Lung microvascular endothelial cell (primary cell): ENCODE data around the gene RBBP8NL. TPM values are rescaled to one million over a fixed set of nuclear protein-coding genes. Genes with fewer than 3 reads are reported as not detected.
A peak's percentile ranks its signal among the peaks of the same experiment; 100 is the strongest.
"Not testable (repeated sequence)": the region's sequence is repeated elsewhere in the genome, so short reads cannot be mapped to it uniquely, and the experiment has no call there.

ENCODE experiments used
- DNase-seq, 2 donors: peaks; one replicate each; pipeline versions ENCODE4 v3.0.0 to v3.0.0-alpha.2; 2010; ENCODE audit warnings: low read depth in 2 of 2
- total RNA-seq: library from RNA; depleted of rRNA; stranded (reverse); fragments of >200 nt; gene quantifications from 2 replicates; pipeline ENCODE4 v1.2.1, GENCODE V29; 2014

Gene RBBP8NL
- total RNA-seq, 1 donor from 2014 or later: not detected

GRCh38 chr20:62376112-62377063 lies 51.0 kb downstream of the RBBP8NL start:
- DNase-seq: peak in 1 of 2 donors; percentile 69

DNA sequence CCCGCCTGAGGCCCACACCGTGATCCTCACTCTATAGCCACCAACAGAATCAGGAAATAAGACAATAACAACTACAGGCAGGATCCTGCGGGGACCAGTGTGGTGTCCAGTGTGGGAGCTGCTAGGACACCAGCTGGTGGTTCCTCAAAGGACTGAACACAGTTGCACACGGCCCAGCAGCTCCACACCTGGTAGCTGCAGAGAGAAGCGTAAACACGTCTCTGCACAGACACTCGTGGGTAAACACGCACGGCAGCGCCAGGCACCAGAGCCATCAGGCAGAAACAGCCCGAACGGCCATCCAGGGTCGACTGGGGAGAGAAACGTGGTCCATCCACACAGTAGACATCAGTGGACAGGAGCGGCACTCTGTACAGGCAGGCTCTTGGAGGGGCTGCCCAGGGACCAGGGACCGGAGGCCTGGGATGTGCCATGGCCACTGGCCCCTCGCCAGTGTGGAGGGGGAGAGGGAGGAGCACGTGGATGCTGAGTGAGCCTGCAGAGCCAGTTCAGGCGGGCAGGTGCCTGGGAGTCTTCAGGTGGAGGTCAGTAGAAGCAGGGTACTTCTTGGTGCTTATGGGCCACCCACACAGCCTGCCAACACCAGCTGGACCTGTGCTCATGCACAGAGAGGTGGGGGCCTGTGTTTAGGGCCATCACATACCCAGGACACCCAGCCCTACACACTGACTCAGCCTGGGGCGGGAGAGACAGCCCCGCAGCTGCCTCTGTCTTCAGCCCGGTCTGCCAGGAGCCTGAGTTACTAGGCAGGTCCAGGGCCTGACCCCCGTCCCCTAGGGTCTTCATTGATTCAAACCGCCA lies 52.8 kb downstream of the RBBP8NL start:
- no peak for DNase-seq

DNA sequence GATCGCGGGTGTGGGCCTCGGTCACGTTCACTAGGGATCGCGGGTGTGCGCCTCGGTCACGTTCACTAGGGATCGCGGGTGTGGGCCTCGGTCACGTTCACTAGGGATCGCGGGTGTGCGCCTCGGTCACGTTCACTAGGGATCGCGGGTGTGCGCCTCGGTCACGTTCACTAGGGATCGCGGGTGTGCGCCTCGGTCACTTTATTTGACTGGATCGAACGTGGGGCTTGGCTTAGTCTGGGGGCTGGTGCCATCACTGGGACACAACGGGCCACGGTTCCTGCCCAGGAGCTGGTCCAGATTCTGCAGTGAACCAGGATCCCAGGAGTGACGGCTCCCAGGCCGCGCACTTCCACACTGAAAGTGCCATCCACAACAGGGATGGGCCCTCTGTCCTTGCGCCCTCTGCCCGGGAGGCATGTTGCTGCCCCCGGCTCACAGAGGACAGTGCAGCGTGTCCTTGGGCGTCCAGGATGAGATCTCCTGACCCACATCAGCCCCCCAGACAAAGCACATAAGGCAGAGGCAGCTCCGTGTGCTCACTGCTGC lies 53.6 kb downstream of the RBBP8NL start:
- not testable (repeated sequence) for DNase-seq

DNA sequence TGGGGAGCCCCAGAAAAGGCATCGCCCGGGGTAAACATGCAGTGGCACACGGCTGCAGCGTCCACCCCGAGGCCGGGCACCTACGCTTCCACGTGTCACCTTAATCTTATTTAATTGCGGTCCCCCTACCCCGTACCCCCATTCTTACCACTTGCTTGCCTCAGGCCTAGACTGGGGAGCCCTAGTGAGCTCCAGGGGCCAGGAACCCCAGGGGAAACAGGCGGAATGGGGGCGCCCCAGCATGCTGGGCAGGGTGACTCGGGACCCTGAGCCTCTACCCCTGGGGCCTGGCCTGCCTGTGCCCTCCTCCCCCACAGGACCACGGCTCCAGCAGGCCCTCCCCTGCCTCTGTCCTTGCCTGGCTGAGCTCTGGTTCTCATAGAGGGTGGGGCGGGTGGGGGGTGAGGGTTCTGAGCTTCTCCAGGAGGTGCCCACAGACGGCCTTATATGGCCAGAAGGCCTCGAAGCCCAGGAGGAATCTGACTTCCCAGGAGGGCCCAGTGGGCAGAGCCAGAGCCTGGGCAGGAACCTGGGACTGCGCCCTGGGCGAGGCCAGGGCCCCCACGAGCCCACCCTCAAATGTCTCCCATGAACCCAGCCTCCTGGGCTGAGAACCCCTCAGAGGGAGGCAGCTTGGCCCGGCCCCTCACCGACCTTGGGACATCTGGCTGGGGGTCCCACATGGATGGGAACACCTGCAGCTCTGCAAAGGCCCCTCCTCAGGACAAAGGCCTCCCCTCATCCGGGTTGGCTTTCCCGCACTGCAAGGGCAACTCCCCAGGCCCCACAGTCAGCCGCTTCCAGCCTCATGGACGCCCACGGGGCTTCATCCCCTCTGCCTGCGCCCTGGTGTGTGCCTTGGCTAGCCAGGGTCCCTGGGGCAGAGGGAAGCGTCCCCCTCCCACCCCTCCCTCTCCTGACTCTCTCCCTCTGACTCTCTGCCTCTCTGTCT lies 55.0 kb downstream of the RBBP8NL start:
- DNase-seq: no peak

- DNase-seq: no peak
These were observed 55.7 kb downstream of the RBBP8NL start for GRCh38 chr20:62371588-62372041.

DNA sequence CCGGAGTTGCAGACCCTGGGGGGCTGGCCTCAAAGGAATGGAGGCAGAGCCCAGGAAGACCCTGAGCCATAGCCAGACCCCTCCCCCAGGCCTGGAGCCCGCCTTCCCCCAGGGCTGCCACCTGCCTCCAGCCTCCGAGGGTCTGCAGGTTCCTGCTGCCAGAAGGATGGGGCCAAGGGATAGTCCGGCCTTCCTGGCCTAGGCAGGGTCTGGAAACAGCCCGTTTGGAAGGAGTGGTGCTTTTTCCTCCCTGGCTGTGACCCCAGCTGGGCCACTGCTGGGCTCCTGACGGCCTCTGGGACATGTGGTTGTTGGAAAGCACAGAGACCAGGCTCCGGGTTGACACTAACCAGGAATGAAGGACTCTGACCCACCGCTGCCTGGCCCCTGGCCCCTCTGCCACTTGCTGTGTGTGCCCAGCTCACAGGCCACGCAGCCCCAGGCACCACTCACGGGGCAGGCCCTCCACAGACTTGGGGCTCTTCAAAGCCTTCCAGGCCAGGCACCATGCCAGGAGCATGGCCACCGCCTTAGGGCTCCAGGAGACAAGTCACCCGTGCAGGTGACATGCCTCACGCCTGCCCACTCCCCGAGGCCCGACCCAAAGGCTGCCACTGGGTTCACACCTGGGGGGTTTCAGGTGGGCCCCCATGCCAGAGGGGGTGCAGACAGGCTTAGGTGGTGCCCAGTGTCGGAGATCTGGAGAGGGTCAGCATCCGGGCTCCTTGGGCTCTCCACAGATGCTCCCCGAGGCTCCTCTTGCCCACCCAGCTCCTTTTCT lies 56.3 kb downstream of the RBBP8NL start:
- no peak for DNase-seq

DNA sequence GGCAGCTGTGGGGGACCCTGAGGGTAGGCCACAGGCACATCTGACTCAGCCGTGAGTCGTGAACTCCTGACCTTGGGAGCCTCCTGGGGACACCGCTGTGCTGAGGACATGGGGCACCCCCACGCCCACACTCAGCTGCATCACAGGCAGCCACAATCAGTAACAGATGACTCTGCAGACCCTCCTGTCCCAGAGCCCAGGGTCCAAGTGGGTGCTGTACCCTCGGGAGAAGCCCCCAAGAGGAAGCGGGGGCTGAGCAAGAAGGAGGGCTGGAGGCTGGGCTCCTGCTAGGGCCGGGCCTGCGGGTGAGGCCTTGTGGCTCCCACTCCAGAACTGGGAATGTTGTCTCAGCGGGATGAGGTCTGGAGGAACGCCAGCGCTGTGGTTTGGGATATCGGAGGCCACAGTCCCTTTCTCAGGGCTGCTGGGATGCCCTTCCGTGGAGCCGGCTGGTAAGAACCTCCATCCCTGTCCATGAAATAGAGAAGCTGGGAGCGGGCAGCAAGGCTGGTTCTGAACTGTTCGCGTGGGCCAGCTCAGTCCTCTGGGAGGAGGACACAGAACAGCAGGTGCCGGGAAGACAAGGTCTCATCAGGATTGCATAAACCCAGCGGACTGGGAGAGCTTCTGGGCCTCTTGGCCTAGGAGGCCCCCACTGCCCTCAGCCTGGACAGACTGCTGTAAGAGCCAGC lies 57.1 kb downstream of the RBBP8NL start:
- no peak for DNase-seq

DNA sequence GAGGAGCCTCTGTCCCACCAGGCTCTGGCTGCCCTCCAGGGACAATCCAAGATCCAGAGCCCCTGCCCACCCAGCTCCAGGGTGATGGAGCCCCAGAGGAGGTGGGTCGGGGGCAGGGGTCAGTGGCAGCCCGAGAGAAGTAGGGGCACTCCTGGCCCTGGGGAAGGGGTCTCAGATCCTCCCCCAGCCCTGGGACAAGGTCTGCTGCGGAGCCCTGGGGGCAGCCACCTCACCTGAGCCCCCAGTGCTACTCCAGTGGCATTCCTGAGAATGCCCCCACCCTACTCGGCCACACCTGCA lies 57.6 kb downstream of the RBBP8NL start:
- DNase-seq: no peak

GRCh38 chr20:62368976-62369814 lies 58.1 kb downstream of the RBBP8NL start:
- peak; percentile 49 to 54 for DNase-seq

DNA sequence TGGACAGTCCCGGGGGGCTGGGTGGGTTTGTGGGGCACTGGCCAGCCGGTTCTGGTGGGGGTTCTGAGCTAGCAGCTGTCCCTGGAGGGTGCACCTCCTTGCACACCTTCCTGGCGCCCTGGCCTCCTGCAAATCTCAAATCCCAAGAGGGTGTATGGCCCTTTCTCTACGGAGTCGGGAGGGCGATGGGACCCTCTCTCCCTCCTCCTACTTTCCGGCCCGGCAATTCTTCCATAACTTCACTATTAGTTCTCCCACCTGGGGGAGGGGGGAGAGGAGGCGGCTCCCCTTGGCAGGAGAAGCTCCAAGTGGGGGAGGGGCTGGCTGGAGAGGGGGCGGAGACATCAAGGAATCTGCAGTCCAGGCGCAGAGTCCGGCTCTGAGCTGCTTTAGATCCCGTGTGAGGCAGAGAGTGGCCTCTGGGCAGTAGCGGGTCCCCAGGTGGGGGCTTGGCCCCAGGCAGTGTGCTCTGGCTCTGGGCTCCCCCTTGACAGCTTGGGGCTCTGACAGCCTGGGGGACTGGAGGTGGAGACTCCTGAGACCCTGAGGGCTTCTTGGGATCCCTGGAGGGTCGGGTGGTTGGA lies 58.9 kb downstream of the RBBP8NL start:
- DNase-seq: no peak

DNA sequence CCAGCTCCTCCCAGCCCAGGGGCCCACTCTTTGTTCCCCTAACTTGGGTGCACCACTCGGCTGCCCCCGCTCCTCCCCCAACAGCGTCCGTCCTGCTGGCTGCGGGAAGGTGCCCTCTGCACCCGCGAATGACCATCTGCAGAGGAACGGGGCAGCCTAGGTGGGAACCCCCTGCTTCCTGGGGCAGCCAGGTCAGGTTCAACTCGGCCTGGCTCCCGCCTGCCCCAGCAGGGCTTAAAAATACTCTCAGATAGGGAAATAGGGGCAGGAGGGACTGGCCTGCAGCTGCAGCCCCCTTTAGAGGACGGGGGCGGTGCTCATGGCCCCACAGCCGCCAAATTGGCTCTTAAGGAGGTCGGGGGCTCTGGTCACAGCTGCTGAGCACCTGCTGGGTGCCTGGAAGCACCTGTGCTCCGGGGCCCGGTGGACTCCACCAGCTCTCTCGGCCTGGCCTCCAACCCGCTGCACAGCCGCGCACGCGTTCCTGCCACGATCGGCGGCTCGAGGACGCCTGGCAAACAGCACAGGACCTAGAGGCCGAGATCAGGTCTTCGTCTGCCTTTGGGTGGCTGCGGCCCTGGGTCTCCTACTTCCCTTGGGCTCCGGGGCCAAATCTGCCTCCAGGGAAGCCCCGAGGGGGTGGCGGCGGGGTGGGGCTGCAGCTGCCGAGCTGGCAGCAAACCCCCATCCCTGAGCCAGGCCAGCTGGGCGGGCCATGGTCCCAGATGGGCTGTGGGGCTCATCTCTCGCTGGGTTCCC lies 59.5 kb downstream of the RBBP8NL start:
- no peak for DNase-seq

DNA sequence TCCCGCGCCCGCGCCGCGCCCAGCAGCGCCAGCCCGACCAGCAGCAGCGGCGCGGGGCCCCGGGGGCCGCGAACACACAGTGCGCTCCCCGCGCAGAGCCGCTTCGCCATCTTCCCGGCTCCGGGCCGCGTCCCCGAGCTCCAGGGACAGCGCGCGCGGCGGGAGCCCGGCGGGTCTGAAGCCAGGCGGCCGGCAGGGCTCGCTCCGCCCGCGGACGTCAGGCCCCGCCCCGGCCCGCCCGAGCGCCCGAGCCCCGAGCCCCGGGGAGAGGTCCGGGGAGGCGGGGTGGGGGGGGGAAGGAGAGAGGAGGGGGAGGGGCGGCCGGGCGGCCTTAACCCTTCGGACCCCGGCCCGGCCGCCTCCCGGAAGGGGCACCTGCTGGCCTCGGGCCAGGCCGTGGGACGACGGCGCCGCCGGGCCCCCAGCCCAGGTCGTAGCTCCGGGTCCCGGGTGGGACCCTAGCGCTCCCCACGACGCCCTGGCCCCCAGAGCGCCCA lies 60.2 kb downstream of the RBBP8NL start, which contains the start of gene LAMA5:
LAMA5 (minus strand) TSS at position 177 of the 497 bp plus-strand sequence; CDS start at position 110, 67 bp downstream.
- peak; percentile 39 to 58 for DNase-seq

DNA sequence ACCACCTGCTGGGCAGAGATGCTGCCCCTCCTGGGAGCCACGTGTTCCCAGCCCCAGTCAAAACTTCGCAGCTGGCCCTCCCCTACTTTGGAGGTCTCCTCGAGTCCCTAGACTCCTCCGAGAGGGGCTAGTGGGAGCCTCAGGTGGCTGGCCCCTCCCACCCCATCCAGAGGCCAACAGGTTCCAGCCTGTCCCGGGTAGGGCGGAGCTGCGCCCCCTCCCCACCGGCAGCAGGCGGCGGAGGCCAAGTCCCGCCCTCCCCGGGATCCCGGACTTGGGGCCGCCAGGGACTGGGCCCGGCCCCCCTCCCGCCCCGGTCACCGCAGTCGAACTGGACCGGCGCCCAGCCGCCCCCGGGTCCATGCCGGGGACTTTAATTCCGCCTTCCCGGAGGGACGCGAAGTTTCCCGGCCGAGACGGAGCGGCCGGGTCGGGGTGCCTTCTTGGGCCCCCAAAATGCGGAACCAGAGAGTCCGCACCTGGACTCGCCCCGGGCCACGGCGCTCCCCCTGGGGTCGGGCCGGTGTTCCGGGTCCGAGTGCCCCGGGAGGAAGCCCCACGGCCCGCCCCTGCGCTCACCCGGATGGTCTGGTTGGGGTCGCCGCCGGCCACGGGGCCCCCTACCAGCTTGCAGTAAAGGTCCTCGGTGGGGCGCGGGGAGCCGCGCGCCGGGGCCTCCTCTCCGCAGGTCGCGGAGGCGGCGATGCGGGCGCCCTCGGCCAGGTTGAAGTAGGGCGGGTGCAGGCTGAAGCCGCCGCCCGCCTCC lies 60.8 kb downstream of the RBBP8NL start:
- DNase-seq: no peak

- DNase-seq: peak in 1 of 2 donors; percentile 39
These were observed 61.4 kb downstream of the RBBP8NL start for GRCh38 chr20:62365814-62366369.

- peak in 1 of 2 donors; percentile 59 for DNase-seq
These were observed 62.2 kb downstream of the RBBP8NL start for GRCh38 chr20:62364911-62365736.
